ACHN (cell line): ENCODE measurements around the gene MARCKS.
A peak's percentile ranks its signal among the peaks of the same experiment; 100 is the strongest.

Experiments
- DNase-seq: peaks from one replicate; pipeline ENCODE4 v3.0.0-alpha.2; 2015
- in situ Hi-C: cut with HindIII; loops from 2 replicates; pipeline ENCODE4 v1.10.0; 2017; ENCODE audit warnings: low sequenced_read_pairs, low pct_ligation_motif_present, low pct_unique_long_range_greater_than_20kb

Gene MARCKS

DNA sequence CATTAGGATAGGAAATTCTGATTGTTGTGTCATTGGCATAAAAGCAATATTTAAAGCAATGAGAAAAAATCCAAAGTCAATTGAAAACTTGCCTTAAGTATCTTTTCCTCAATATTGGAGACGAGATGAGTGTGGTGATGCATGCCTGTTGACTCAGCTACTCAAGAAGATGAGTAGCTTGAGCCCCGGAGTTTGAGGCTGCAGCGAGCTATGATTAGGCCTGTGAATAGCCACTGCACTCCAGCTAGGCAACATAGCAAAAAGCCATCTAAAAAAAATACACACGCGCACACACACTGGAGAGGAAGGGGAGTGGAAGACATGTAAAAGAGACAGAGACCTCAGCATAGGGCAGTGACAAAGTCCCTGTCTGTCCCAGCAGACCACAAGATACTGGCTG lies 9.7 kb upstream of the MARCKS start:
- in situ Hi-C loops, result no loop called here
- no peak for DNase-seq

DNA sequence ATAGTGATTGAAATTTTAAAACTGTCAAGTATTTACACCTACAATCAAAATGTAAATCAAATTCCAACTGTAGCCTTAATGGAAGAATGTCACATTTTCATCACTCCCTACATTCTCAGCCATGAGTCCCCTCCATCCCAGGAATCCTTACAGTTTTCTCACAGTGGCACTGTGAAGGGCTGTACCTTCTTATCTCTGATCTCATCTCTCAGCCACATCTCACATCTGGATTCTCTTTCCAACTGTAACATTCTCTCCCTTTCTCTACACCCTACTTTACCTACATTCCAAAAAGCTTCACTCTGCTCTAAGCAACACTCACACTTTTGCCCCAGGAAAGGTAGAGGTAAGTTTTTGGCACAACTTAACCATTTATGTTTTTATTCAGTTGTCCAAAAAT lies 8.9 kb upstream of the MARCKS start:
- DNase-seq, result no peak
- in situ Hi-C loops, result no loop called here

DNA sequence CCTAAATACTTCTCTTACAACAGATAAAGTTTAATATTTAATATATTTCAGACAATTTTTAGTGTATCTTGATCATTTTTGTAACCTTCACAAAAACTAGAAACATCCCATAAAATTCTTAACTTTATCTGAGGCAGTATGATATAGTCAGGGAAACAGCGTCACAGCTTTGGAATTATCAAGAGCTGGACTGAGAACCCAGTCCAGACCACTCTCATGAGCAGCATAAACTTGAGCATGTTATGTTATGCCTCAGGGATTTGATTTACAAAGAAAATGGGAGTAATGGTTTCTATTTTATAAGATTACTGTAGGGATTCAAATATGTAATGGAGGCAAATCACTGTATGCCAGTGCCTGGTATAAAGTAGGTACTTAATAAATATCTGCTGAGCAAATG lies 8.3 kb upstream of the MARCKS start:
- DNase-seq, result no peak
- in situ Hi-C loops, result no loop called here

DNA sequence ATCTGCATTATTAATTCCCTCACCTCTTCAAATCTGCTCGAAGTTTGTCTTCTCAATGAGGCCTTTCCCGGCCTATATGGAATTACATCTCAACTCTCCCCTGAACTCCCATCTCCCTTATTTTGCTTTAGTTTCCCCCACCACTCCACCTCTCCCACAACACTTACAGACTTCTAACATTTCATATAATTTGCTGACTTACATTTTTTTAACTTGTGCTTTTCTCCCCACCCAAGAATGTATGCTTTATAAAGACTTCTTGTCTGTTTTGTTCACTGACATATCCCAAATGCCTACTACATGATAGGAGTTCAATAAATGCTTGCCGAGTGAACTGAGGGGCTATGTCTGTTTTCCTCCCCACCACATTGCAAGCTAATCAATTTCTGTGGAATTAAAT lies 3.9 kb upstream of the MARCKS start:
- in situ Hi-C loops, result no loop called here
- DNase-seq, result no peak

DNA sequence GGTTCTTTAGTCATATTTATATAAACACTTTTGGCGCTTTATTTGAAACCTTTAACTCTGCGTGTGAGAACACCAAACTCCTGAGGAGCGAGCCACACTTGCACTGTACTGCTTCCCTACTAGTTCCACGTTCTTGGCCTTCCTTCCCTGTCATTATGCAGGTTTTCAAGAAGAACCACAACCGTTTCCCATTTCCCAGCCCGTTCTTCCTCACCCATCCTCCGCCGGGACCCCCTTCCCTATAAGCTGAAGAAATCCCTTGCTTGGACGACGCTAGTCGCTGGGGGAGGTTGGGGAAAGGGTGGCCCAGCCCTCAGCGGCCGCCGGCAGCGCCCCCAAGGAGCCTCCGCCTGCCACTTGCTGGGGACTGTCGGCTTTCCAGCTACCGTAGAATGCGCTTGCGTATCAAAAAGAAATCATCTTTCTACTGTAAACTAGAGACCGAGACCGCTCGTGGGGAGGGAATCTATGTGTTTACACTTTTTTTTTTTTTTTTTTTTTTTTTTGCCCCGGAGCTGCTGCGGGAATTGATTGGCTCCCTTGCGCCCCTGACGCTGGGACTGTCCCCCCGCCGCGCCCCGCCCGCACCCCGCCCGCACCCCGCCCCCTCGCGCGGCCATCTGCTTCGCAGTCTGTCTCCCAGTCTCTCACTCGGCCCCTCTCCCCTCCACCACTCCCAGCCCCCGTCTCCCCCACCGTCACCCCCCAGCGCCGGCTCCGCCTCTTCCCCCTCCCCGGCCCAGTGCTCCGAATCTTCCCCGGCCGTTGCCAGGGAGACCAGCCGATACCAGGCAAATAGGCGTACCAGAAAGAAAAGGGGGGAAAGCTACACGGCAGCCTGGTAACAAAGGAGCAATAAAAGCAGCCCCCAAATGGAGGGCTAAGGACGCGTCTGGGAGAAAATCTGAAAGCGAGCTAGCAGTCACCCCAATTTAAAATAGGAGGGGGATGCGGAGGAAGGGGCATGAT lies 2.3 kb upstream of the MARCKS start:
- DNase-seq, result peak; percentile 68
- in situ Hi-C loops, result no loop called here

DNA sequence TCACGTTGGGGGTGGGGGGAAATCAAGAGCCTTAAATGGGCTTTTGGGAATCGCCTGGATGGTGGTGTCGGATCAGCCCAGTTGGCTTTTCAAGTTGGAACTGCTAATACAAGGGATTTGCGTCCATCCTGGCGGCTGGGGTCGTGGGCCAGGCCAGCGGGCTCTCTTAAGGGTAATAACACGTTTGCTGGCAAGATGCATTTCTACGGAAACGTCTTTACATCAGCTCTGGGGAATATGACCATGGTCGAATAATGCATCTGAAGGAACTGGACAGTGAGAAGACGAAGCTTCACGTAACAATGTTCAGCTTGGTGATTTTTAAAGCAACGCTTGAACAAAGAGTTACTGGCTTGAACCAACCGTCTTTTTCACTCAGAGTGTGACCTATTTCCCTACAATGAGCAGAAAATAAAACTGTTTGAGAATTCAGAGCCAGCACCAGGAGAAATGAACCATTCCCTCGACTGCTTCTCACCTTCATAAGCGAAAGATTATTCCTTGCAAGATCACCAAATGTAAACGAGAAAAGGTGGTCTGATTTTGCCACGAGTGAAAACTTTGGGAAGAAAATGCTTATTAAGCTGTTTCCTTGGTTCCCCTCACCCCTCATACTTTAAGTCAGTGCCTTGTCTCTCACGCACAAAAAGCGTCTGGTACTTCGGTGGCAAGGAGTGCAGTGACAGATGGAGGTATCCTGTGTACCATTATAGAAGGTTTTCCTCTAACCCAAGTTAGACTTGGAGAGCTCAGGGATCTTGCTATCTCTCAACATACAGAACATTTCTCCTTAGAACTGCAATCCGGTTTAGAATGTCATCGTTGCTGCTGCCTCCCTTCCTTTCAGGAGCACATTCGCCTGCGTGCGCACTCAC lies 1.4 kb upstream of the MARCKS start:
- peak; percentile 52 for DNase-seq
- in situ Hi-C loops, result no loop called here

DNA sequence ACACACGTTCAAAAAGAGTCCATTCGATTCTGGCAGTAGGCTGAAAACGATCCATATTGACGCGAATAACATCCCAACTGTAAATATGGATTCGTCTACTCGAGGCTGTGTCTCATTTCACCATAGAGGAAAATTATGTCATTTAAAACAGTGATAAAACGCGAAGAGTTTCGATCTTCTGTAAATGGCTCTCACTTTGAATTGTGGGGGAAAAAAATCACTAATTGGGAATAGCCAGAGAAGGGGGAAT lies 845 bp upstream of the MARCKS start:
- in situ Hi-C loops, result no loop called here
- no peak for DNase-seq

DNA sequence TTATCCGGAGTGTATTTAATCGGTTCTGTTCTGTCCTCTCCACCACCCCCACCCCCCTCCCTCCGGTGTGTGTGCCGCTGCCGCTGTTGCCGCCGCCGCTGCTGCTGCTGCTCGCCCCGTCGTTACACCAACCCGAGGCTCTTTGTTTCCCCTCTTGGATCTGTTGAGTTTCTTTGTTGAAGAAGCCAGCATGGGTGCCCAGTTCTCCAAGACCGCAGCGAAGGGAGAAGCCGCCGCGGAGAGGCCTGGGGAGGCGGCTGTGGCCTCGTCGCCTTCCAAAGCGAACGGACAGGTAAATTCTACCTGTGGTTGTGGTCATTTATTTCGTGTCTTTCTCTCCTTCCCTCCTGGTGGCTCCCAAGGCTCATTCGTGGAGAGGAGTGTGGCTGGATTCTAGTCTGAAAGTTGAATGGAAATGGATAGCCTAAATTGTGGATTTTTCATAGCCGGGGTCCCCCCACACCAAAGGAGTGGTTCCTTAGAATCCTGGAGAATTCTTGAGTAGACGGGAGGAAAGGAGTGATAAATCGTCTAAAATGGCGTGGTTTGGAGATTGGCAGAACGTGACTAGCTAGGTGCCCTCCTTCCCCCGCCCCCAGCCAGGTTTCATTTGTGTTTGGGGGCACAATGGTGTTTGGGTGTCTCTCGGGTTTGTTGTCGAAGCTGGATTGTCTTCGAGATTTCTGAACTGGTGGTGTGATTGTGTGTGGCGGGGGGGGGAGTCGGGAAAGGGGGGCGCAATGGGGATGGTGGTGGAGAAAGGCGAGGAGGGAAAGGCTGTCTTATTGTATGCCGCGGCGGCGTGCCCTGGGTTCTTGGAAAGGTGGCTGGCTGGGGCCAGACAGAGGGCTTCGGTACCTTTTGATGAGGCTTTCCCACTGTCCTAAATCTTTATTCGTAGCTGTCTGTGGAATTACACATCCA lies 673 bp downstream of the MARCKS start:
- in situ Hi-C loops, result no loop called here
- peak; percentile 39 for DNase-seq

DNA sequence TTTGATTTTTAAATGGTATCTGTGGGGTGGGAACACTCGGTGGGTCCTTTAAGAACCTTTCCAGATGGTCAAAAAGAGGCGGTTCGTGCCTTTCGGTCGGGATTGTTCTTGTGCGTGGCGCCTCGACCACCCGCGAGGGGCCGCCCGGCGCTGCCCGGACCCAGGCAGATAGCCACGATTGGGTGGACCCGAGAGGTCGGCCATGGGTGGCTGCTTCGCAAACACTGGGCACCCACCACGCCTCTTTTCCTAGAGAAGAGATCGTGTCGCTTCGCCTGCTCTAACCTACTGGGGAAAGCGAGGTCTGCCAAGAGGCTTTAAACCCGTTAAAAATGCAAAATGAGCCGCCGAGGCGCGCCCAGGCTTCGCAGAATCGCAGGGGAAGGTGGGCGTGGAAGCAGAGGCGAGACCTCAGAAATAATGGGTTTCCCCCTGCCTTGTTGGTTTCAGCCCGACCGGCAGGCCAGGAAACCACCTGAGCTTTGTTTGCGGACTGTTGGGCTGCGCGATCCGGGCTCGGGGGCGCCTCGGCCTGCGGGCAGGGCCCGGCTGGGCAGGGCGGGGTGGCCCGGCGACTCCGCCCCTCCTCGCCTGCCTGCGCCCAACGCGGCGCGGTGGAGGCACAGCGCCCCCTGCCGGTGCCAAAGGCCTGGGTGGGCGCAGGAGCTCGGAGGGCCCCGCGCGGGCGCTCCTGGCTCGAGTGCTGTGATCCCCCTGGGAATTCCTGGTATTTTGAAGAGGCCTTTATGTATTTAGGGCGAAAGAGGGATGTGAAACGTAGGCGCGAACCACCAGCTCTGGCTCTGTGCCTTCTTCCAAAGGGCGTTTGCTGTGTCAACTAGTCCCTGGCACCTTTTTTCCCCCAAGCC lies 1.6 kb downstream of the MARCKS start:
- DNase-seq, result peak; percentile 84
- in situ Hi-C loops, result no loop called here

DNA sequence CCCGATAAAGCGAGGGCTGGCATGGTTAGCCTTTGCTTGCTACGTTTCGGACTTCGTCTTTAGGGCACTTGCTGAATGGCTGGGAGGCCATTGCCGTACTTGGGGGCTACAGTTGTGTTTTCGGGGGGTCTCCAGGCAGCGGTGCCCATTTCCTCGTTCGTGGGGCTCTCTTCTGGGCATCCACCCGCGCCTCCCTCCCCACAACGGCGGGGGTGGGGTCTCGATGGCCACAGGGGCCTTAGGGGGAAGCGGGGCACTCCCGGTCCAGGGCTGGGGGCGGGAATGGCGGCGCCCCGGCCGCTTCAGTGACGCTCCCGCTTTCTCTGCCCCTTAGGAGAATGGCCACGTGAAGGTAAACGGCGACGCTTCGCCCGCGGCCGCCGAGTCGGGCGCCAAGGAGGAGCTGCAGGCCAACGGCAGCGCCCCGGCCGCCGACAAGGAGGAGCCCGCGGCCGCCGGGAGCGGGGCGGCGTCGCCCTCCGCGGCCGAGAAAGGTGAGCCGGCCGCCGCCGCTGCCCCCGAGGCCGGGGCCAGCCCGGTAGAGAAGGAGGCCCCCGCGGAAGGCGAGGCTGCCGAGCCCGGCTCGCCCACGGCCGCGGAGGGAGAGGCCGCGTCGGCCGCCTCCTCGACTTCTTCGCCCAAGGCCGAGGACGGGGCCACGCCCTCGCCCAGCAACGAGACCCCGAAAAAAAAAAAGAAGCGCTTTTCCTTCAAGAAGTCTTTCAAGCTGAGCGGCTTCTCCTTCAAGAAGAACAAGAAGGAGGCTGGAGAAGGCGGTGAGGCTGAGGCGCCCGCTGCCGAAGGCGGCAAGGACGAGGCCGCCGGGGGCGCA lies 2.4 kb downstream of the MARCKS start:
- peak; percentile 48 for DNase-seq
- in situ Hi-C loops, result no loop called here

DNA sequence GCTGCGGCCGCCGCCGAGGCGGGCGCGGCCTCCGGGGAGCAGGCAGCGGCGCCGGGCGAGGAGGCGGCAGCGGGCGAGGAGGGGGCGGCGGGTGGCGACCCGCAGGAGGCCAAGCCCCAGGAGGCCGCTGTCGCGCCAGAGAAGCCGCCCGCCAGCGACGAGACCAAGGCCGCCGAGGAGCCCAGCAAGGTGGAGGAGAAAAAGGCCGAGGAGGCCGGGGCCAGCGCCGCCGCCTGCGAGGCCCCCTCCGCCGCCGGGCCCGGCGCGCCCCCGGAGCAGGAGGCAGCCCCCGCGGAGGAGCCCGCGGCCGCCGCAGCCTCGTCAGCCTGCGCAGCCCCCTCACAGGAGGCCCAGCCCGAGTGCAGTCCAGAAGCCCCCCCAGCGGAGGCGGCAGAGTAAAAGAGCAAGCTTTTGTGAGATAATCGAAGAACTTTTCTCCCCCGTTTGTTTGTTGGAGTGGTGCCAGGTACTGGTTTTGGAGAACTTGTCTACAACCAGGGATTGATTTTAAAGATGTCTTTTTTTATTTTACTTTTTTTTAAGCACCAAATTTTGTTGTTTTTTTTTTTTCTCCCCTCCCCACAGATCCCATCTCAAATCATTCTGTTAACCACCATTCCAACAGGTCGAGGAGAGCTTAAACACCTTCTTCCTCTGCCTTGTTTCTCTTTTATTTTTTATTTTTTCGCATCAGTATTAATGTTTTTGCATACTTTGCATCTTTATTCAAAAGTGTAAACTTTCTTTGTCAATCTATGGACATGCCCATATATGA lies 3.2 kb downstream of the MARCKS start:
- in situ Hi-C loops, result no loop called here
- no peak for DNase-seq

DNA sequence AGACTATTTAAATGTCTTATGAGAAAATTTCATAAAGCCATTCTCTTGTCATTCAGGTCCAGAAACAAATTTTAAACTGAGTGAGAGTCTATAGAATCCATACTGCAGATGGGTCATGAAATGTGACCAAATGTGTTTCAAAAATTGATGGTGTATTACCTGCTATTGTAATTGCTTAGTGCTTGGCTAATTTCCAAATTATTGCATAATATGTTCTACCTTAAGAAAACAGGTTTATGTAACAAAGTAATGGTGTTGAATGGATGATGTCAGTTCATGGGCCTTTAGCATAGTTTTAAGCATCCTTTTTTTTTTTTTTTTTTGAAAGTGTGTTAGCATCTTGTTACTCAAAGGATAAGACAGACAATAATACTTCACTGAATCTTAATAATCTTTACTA lies 5.0 kb downstream of the MARCKS start:
- in situ Hi-C loops, result no loop called here
- no peak for DNase-seq

DNA sequence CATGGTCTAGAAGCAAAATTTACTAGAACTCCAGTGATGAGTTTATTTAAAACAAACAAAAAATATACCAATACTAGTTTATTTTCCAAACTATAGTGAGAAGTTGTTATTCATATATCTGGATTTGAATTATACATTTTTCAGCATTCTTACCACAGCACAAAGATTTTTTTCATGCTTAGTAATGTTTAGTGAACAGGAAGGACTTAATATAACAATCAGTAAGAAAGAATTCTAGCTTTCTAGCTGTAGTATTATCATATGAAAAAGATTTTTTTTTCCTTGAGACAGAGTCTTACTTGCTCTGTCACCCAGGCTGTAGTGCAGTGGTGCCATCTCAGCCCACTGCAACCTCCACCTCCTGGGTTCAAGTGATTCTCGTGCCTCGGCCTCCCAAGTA lies 13.8 kb downstream of the MARCKS start:
- DNase-seq, result no peak
- in situ Hi-C loops, result no loop called here

DNA sequence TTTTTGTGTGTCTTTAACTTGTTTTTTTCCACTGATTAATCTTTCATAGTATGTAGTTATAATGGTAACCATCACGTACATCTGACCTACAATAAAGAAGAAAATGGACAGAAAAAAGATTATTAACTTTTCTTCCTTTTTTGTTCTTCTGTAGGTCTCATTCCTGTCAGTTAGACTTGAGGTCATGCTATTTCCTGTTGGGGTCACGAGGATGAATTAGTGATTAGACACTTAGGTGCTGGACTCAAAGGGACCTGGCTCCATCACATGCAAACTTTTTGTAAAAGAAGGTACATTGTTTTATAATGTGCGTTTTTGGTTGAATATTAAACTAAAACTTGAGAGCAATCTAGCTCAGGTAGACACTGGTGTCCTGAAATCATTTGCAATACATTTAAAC lies 14.8 kb downstream of the MARCKS start:
- in situ Hi-C loops, result no loop called here
- DNase-seq, result no peak

DNA sequence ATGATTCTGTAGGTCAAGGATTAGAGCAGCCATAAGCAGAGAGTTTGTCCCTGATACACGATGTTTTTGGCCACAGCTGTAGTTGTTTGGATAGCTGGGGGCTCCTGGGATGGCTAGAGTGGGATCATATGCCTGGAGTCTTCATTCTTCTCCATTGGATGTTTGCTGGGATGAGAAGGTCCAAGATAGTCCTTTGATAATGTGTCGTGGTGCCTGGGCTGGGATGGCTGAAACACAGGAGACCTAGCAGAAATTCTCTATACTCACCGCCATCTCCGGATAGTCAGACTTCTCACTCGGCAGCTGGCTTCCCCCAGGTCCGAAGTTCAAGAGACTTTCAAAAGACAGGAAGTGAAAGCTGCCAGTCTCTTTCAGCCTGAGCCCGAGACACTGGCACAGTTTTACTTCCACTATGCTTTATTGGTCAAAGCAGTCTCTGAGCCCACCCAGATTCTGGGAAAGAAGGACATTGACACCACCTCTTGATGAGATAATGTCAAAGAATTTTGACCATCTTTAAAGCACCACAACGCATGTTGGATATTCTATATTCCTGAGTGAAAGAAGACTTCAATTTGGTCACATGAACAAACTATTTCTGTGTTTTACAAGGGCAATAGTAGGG lies 16.0 kb downstream of the MARCKS start:
- peak; percentile 88 for DNase-seq

DNA sequence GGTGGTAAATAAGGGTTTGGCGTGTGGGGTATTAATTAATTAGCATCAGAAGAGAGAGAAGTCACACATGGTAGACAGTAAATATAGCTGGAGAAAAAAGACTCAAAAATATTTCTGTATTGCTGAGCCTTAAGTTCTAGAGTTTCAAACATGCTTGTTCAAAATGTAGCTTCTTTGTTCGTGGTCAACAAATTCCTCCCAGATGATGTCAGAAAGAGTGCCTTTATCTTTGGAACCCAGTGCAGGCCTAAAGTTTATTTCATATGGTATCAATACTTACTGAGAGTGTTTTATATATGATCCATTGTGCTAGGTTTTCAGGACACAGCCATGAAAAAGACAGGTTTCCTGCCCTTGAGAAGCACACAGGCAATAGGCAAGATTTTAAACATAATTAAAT lies 18.3 kb downstream of the MARCKS start:
- in situ Hi-C loops, result no loop called here
- no peak for DNase-seq

More for the DNA sequence above, 16.0 kb downstream of the MARCKS start:
- in situ Hi-C loops, result no loop called here
